Loucy (cell line): ENCODE measurements around the gene KCNT1.

Source experiments
- H2AFZ ChIP-seq: fragments of 200-600 bp; sonication (generic); 2 replicates; pipeline ENCODE4 v1.6.0; 2016; ENCODE audit warnings: antibody characterized with exemption, mild to moderate bottlenecking, low read length, moderate library complexity
- H3F3A ChIP-seq: fragments of 200-600 bp; 2 replicates; pipeline ENCODE4 v1.6.0; 2016; ENCODE audit warnings: antibody characterized with exemption, low read depth, mild to moderate bottlenecking
- H3K27me3 ChIP-seq: fragments of 200-600 bp; sonication (generic); 2 replicates; pipeline ENCODE4 v1.6.1; 2014; ENCODE audit warnings: low read length, mild to moderate bottlenecking; ENCODE audit not compliant: insufficient read depth, poor library complexity, severe bottlenecking
- H3K36me3 ChIP-seq: fragments of 200-600 bp; sonication (generic); 2 replicates; pipeline ENCODE4 v1.6.1; 2016; ENCODE audit warnings: low read length; ENCODE audit not compliant: insufficient read depth
- H3K4me1 ChIP-seq: fragments of 200-600 bp; sonication (generic); 2 replicates; pipeline ENCODE4 v1.5.1; 2014; ENCODE audit warnings: low read length, mild to moderate bottlenecking; ENCODE audit not compliant: insufficient read depth, poor library complexity, severe bottlenecking
- H3K4me2 ChIP-seq: fragments of 200-600 bp; sonication (generic); 2 replicates; pipeline ENCODE4 v1.6.0; 2014; ENCODE audit warnings: antibody characterized with exemption, low read length, low read depth, mild to moderate bottlenecking; ENCODE audit not compliant: poor library complexity, severe bottlenecking
- H3K4me3 ChIP-seq: fragments of 200-600 bp; sonication (generic); 2 replicates; pipeline ENCODE4 v1.5.1; 2014; ENCODE audit warnings: low read length, mild to moderate bottlenecking, mixed read lengths; ENCODE audit not compliant: poor library complexity, severe bottlenecking
- H3K79me2 ChIP-seq: fragments of 200-600 bp; sonication (generic); 2 replicates; pipeline ENCODE4 v1.6.1; 2014; ENCODE audit warnings: low read length; ENCODE audit not compliant: insufficient read depth
- H3K9ac ChIP-seq: fragments of 200-600 bp; sonication (generic); 2 replicates; pipeline ENCODE4 v1.6.0; 2014; ENCODE audit warnings: mild to moderate bottlenecking, low read depth, low read length, moderate library complexity; ENCODE audit not compliant: poor library complexity, severe bottlenecking
- H3K9me2 ChIP-seq: fragments of 200-600 bp; sonication (generic); replicated peaks from 2 replicates; pipeline ENCODE4 v1.6.1; 2016; ENCODE audit warnings: low read depth, low read length, mixed read lengths
- H3K9me3 ChIP-seq: fragments of 200-600 bp; sonication (generic); 2 replicates; pipeline ENCODE4 v1.6.1; 2014; ENCODE audit warnings: mild to moderate bottlenecking, antibody characterized with exemption, low read length, low read depth; ENCODE audit not compliant: insufficient read depth
- H4K20me1 ChIP-seq: fragments of 200-600 bp; sonication (generic); 2 replicates; pipeline ENCODE4 v1.6.0; 2014; ENCODE audit warnings: antibody characterized with exemption, low read length, mild to moderate bottlenecking; ENCODE audit not compliant: insufficient read depth, poor library complexity, severe bottlenecking
- CTCF ChIP-seq: fragments of 200-600 bp; sonication (generic); conservative IDR thresholded peaks from 2 replicates; pipeline ENCODE4 v1.5.1; 2014; ENCODE audit warnings: mild to moderate bottlenecking, antibody characterized with exemption, low read length
- EZH2phosphoT487 ChIP-seq: fragments of 200-600 bp; IDR thresholded peaks from 2 replicates; pipeline ENCODE4 v1.6.1; 2018; ENCODE audit warnings: antibody characterized with exemption, mild to moderate bottlenecking, moderate library complexity, borderline replicate concordance

The KCNT1 gene

DNA sequence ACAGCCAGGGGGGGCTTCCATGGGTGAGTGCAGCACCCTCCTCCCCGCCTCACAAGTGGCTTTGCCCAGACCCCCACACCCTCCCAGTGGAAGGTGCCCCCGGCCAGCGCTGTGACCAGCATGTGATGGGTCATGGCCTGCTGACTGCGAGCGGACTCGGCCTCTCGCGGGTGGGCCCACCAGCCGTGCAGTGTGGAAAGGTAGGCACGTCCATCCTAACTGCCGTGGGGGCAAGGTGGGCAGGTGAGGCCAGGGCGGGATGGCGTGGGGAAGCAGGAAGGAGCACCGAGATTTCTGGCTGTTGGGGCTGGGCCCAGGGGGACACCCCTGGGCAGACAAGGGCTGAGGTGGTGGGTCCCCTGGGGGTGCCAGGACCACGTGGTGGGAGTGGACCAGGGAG is 14.8 kb upstream of the KCNT1 start:
- TF ChIP-seq CTCF, result no peak
- no peak for TF ChIP-seq EZH2phosphoT487
- Histone ChIP-seq H3K79me2 (no peaks in the 10 kb centered on the region), H2AFZ (no peak overlapping the region), H3K4me1 (no peaks in the 10 kb centered on the region), H3K27me3 (no peaks in the 10 kb centered on the region), H3K36me3 (no peaks in the 10 kb centered on the region), H3K4me3 (no peak overlapping the region), H3F3A (no peaks in the 10 kb centered on the region), H3K9me3 (no peaks in the 10 kb centered on the region), H3K9ac (no peak overlapping the region), H4K20me1 (no peaks in the 10 kb centered on the region), H3K9me2 (no peaks in the 10 kb centered on the region), H3K4me2 (no peak overlapping the region)

DNA sequence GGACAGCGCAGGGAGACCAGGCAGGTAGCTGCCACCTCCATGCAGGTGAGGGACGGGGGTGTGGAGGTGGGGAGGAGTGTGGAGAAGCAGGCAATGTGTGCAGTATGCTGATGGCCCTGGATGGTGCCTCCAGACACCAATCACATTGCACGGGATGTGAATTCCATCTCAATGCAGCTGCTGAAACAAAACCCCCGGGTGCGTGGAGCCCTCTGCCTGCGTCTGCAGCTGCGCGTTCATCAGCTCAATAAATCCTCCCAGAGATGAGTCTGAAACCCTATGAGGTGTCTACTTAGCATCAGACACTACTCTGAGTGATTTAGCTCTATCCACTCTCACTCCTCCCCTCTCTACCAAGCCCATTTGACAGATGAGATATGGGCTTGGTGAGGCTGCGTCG is 13.0 kb upstream of the KCNT1 start:
- H3K4me2 ChIP-seq, result no peak overlapping the region
- H3K27me3 ChIP-seq, result no peaks in the 10 kb centered on the region
- H4K20me1 ChIP-seq, result no peaks in the 10 kb centered on the region
- no peak for TF ChIP-seq CTCF
- TF ChIP-seq EZH2phosphoT487, result no peak
- H3K4me1 ChIP-seq, result no peaks in the 10 kb centered on the region
- no peak overlapping the region for H2AFZ ChIP-seq
- H3K9me3 ChIP-seq, result no peaks in the 10 kb centered on the region
- H3K9ac ChIP-seq, result no peak overlapping the region
- no peaks in the 10 kb centered on the region for H3K79me2 ChIP-seq
- H3K4me3 ChIP-seq, result no peak overlapping the region
- no peaks in the 10 kb centered on the region for H3K36me3 ChIP-seq
- H3K9me2 ChIP-seq, result no peaks in the 10 kb centered on the region
- no peaks in the 10 kb centered on the region for H3F3A ChIP-seq

DNA sequence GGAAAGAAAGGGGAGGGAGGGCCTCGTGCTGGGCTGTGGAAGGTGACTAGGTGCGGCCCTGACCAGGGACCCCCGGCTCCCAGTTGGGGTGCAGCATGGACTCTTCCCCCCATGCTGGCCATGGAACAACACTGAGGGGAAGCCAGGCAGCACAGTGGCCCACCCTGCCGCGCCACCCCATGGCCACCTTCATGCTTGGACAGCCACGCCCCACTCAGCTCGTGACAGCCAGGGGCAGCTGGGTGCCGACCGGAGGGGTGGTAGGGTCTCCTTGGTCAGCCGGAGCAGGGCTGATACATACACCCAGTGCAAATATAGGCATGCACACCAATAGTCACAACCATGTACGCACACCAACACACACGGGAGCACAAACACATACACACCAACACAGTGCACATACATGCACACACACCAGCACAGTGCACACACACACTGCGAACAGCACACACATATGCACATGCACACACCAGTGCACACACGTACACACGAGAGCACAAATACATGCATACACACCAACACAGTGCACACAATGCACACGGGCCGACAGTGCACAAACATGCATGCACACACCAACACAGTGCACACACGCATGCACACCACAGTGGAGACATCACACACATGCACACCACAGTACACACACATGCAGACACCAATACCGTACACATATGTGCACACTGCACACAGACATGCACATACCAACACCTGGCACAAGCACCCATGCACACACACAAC is 11.0 kb upstream of the KCNT1 start:
- no peak overlapping the region for H3K9ac ChIP-seq
- no peak overlapping the region for H3K4me3 ChIP-seq
- H2AFZ ChIP-seq, result no peak overlapping the region
- H3K4me1 ChIP-seq, result no peaks in the 10 kb centered on the region
- H3K4me2 ChIP-seq, result no peak overlapping the region
- no peaks in the 10 kb centered on the region for H3K27me3 ChIP-seq
- TF ChIP-seq CTCF (no peak), EZH2phosphoT487 (no peak)
- no peaks in the 10 kb centered on the region for H3K9me2 ChIP-seq
- no peaks in the 10 kb centered on the region for H3F3A ChIP-seq
- no peaks in the 10 kb centered on the region for H3K79me2 ChIP-seq
- H4K20me1 ChIP-seq, result no peaks in the 10 kb centered on the region
- no peaks in the 10 kb centered on the region for H3K36me3 ChIP-seq
- no peaks in the 10 kb centered on the region; the same call in 1 of the 2 replicates for H3K9me3 ChIP-seq
